HUES64 (cell line): ENCODE data around the gene NCK2.

Source experiments
- H3K27ac ChIP-seq: 2 replicates; pipeline ENCODE4 v1.7.0; 2013; ENCODE audit warnings: low read depth, low read length, inconsistent platforms
- H3K27me3 ChIP-seq: 2 replicates; pipeline ENCODE4 v1.6.1; 2013; ENCODE audit warnings: mild to moderate bottlenecking, low read length; ENCODE audit not compliant: insufficient read depth
- H3K36me3 ChIP-seq: 2 replicates; pipeline ENCODE4 v1.6.1; 2013; ENCODE audit warnings: mild to moderate bottlenecking, low read length; ENCODE audit not compliant: insufficient read depth
- H3K4me1 ChIP-seq: 2 replicates; pipeline ENCODE4 v1.6.1; 2013; ENCODE audit warnings: mild to moderate bottlenecking, low read length, moderate library complexity; ENCODE audit not compliant: insufficient read depth
- H3K4me3 ChIP-seq: 2 replicates; pipeline ENCODE4 v1.5.1; 2013; ENCODE audit warnings: mild to moderate bottlenecking, low read length, moderate library complexity
- H3K9ac ChIP-seq: 2 replicates; pipeline ENCODE4 v1.6.1; 2013; ENCODE audit warnings: mild to moderate bottlenecking, low read depth, low read length
- H3K9me3 ChIP-seq: 2 replicates; pipeline ENCODE4 v1.6.1; 2013; ENCODE audit warnings: low read depth, low read length; ENCODE audit not compliant: insufficient read depth
- WGBS: fragments of 150-250, 120-280 bp; methylation state at CpG from one replicate; pipeline ENCODE4 v1.1.7; 2013; ENCODE audit warnings: missing lambda C conversion rate; 5-methylcytosine and 5-hydroxymethylcytosine counted together

The NCK2 gene

GRCh38 chr2:105858868-105859693 lies 114.4 kb downstream of the NCK2 start:
- H3K4me1 ChIP-seq, result peaks cover 27% of the 10 kb centered on the region
- no peak overlapping the region for H3K4me3 ChIP-seq
- H3K27me3 ChIP-seq, result no peaks in the 10 kb centered on the region
- H3K36me3 ChIP-seq, result peaks cover 8% of the 10 kb centered on the region
- H3K9ac ChIP-seq, result no peak overlapping the region
- no peaks in the 10 kb centered on the region for H3K9me3 ChIP-seq
- 82% methylated on average over 8 of the region's 8 CpGs for WGBS
- no peak overlapping the region; the same call in 1 of the 2 replicates for H3K27ac ChIP-seq

- H3K9me3 ChIP-seq, result no peaks in the 10 kb centered on the region
- no peak overlapping the region for H3K27ac ChIP-seq
- H3K4me1 ChIP-seq, result peaks cover 27% of the 10 kb centered on the region
- WGBS, result 97% methylated on average over 2 of the region's 2 CpGs
- no peaks in the 10 kb centered on the region for H3K27me3 ChIP-seq
- H3K36me3 ChIP-seq, result peaks cover 8% of the 10 kb centered on the region
- H3K9ac ChIP-seq, result no peak overlapping the region
- no peak overlapping the region for H3K4me3 ChIP-seq
Observed at GRCh38 chr2:105859694-105859951, 114.9 kb downstream of the NCK2 start.

GRCh38 chr2:105860567-105860966 lies 115.9 kb downstream of the NCK2 start:
- Histone ChIP-seq H3K4me3 (no peak overlapping the region), H3K36me3 (peaks cover 1% of the 10 kb centered on the region), H3K27ac (no peak overlapping the region), H3K9me3 (no peaks in the 10 kb centered on the region), H3K9ac (no peak overlapping the region), H3K27me3 (no peaks in the 10 kb centered on the region), H3K4me1 (peaks cover 27% of the 10 kb centered on the region)
- whole genome bisulfite sequencing, result 94% methylated on average over 10 of the region's 10 CpGs

- no peaks in the 10 kb centered on the region for H3K9me3 ChIP-seq
- no peak overlapping the region for H3K9ac ChIP-seq
- WGBS, result 76% methylated on average over 5 of the region's 7 CpGs
- no peaks in the 10 kb centered on the region for H3K27me3 ChIP-seq
- H3K4me1 ChIP-seq, result peaks cover 28% of the 10 kb centered on the region
- H3K36me3 ChIP-seq, result no peaks in the 10 kb centered on the region; the same call in 1 of the 2 replicates
- H3K4me3 ChIP-seq, result no peak overlapping the region
- H3K27ac ChIP-seq, result no peak overlapping the region
Observed at GRCh38 chr2:105861200-105861599, 116.5 kb downstream of the NCK2 start.

- H3K9ac ChIP-seq, result no peak overlapping the region
- no peaks in the 10 kb centered on the region for H3K27me3 ChIP-seq
- H3K36me3 ChIP-seq, result no peaks in the 10 kb centered on the region; the same call in 1 of the 2 replicates
- H3K4me1 ChIP-seq, result peaks cover 26% of the 10 kb centered on the region
- H3K4me3 ChIP-seq, result no peak overlapping the region
- H3K9me3 ChIP-seq, result no peaks in the 10 kb centered on the region
- WGBS, result 90% methylated on average over 5 of the region's 5 CpGs
- H3K27ac ChIP-seq, result no peak overlapping the region
Observed at GRCh38 chr2:105862843-105863242, 118.1 kb downstream of the NCK2 start.

- H3K27ac ChIP-seq, result no peak overlapping the region
- no peak overlapping the region for H3K4me3 ChIP-seq
- no peaks in the 10 kb centered on the region; the same call in 1 of the 2 replicates for H3K36me3 ChIP-seq
- no peaks in the 10 kb centered on the region for H3K27me3 ChIP-seq
- no peak overlapping the region for H3K9ac ChIP-seq
- H3K4me1 ChIP-seq, result peaks cover 19% of the 10 kb centered on the region
- no peaks in the 10 kb centered on the region for H3K9me3 ChIP-seq
- 98% methylated on average over 6 of the region's 6 CpGs for WGBS
Observed at GRCh38 chr2:105864262-105864661, 119.5 kb downstream of the NCK2 start.

GRCh38 chr2:105865222-105865913 lies 120.7 kb downstream of the NCK2 start:
- Histone ChIP-seq H3K27ac (no peak overlapping the region), H3K4me1 (peaks cover 19% of the 10 kb centered on the region), H3K9ac (no peak overlapping the region), H3K4me3 (no peak overlapping the region), H3K27me3 (no peaks in the 10 kb centered on the region), H3K9me3 (no peaks in the 10 kb centered on the region), H3K36me3 (no peaks in the 10 kb centered on the region; the same call in 1 of the 2 replicates)
- WGBS, result 94% methylated on average over 9 of the region's 9 CpGs

- no peaks in the 10 kb centered on the region for H3K36me3 ChIP-seq
- no peaks in the 10 kb centered on the region for H3K27me3 ChIP-seq
- 89% methylated on average over 11 of the region's 13 CpGs for WGBS
- H3K9ac ChIP-seq, result no peak overlapping the region
- H3K9me3 ChIP-seq, result no peaks in the 10 kb centered on the region
- H3K27ac ChIP-seq, result no peak overlapping the region
- H3K4me1 ChIP-seq, result peaks cover 19% of the 10 kb centered on the region
- H3K4me3 ChIP-seq, result no peak overlapping the region
Observed at GRCh38 chr2:105866216-105867185, 121.8 kb downstream of the NCK2 start.

- Histone ChIP-seq H3K27ac (no peak overlapping the region), H3K4me1 (peaks cover 12% of the 10 kb centered on the region; the same call in 1 of the 2 replicates), H3K27me3 (no peaks in the 10 kb centered on the region), H3K9me3 (no peaks in the 10 kb centered on the region), H3K9ac (no peak overlapping the region), H3K36me3 (no peaks in the 10 kb centered on the region), H3K4me3 (no peak overlapping the region)
- WGBS, result 93% methylated on average over 7 of the region's 7 CpGs
Observed at GRCh38 chr2:105867587-105867986, 122.9 kb downstream of the NCK2 start.

GRCh38 chr2:105868060-105868459 lies 123.3 kb downstream of the NCK2 start:
- 95% methylated on average over 6 of the region's 6 CpGs for WGBS
- Histone ChIP-seq H3K4me3 (no peak overlapping the region), H3K36me3 (no peaks in the 10 kb centered on the region), H3K27ac (no peak overlapping the region), H3K27me3 (no peaks in the 10 kb centered on the region), H3K4me1 (peaks cover 10% of the 10 kb centered on the region; the same call in 1 of the 2 replicates), H3K9me3 (no peaks in the 10 kb centered on the region), H3K9ac (no peak overlapping the region)

GRCh38 chr2:105869341-105869740 lies 124.6 kb downstream of the NCK2 start:
- Histone ChIP-seq H3K4me1 (peaks cover 23% of the 10 kb centered on the region; the same call in 1 of the 2 replicates), H3K36me3 (no peaks in the 10 kb centered on the region), H3K27ac (no peak overlapping the region), H3K9me3 (no peaks in the 10 kb centered on the region), H3K27me3 (no peaks in the 10 kb centered on the region), H3K4me3 (no peak overlapping the region), H3K9ac (no peak overlapping the region)
- 96% methylated on average over 13 of the region's 13 CpGs for WGBS
